HuH-7 (cell line): ENCODE results near the gene RAP1GAP2.
A peak's percentile ranks its signal among the peaks of the same experiment; 100 is the strongest.
"Not testable (repeated sequence)": the region's sequence is repeated elsewhere in the genome, so short reads cannot be mapped to it uniquely, and the experiment has no call there.

Experiments
- DNase-seq: peaks from one replicate; pipeline ENCODE4 v3.0.0; 2011; ENCODE audit warnings: low spot score

The RAP1GAP2 gene

GRCh38 chr17:3043737-3044365, 247.6 kb downstream of the RAP1GAP2 start:
- DNase-seq = no peak

- no peak for DNase-seq
Measured at GRCh38 chr17:3046753-3047152, 250.5 kb downstream of the RAP1GAP2 start.

GRCh38 chr17:3048727-3049471, 252.7 kb downstream of the RAP1GAP2 start:
- peak; percentile 91 for DNase-seq

- DNase-seq = no peak
Measured at GRCh38 chr17:3049705-3050295, 253.6 kb downstream of the RAP1GAP2 start.

GRCh38 chr17:3054868-3055267, 258.6 kb downstream of the RAP1GAP2 start:
- DNase-seq = not testable (repeated sequence)

- DNase-seq = not testable (repeated sequence)
Measured at GRCh38 chr17:3062824-3063377, 266.7 kb downstream of the RAP1GAP2 start.

- DNase-seq = not testable (repeated sequence)
Measured at GRCh38 chr17:3063507-3063906, 267.3 kb downstream of the RAP1GAP2 start, which contains the start of gene OR1D5. TSS of gene OR1D5 (minus strand) at chr17:3063607. CDS start at chr17:3063607, 0 bp downstream.

- DNase-seq = not testable (repeated sequence)
Measured at GRCh38 chr17:3065192-3065591, 269.0 kb downstream of the RAP1GAP2 start.

- not testable (repeated sequence) for DNase-seq
Measured at GRCh38 chr17:3073850-3074249, 277.6 kb downstream of the RAP1GAP2 start.
